Measurements from ENCODE around the gene DESI2. TPM values are rescaled to one million over a fixed set of nuclear protein-coding genes. Genes with fewer than 3 reads are reported as not detected.

Gene DESI2
- total and polyA plus RNA-seq, 4 donors = 5.7 to 14.6 (median 11.7) TPM

DNA sequence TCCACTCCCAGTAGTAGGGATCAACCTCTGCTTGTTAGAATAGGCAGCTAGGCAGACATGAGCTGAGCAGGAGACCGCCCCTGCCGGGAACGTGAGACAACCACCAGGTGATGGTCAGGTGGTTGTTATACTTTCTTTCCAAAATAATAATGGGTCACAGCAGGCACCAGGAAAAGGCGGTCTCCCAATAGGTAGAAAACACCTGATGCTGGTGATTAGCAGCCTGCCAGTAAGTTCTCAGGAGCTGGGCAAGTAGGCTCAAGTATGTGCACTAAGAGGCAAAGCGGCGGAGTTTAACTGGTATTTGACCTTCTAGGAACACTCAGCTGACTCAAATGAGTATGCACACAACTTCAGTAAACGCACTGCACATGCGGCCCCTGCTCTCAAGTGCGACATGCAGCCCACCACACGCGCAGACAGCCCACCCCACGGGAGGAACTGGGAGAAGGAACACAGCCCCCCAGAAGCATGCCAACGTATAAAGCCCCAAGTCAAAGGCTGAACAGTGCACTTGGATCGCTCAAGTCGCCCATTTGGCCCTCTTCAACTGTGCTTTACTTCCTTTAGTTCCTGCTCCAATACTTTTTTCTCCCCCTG, 80.0 kb downstream of the DESI2 start (continued):
- TF ChIP-seq, protein P1, sequence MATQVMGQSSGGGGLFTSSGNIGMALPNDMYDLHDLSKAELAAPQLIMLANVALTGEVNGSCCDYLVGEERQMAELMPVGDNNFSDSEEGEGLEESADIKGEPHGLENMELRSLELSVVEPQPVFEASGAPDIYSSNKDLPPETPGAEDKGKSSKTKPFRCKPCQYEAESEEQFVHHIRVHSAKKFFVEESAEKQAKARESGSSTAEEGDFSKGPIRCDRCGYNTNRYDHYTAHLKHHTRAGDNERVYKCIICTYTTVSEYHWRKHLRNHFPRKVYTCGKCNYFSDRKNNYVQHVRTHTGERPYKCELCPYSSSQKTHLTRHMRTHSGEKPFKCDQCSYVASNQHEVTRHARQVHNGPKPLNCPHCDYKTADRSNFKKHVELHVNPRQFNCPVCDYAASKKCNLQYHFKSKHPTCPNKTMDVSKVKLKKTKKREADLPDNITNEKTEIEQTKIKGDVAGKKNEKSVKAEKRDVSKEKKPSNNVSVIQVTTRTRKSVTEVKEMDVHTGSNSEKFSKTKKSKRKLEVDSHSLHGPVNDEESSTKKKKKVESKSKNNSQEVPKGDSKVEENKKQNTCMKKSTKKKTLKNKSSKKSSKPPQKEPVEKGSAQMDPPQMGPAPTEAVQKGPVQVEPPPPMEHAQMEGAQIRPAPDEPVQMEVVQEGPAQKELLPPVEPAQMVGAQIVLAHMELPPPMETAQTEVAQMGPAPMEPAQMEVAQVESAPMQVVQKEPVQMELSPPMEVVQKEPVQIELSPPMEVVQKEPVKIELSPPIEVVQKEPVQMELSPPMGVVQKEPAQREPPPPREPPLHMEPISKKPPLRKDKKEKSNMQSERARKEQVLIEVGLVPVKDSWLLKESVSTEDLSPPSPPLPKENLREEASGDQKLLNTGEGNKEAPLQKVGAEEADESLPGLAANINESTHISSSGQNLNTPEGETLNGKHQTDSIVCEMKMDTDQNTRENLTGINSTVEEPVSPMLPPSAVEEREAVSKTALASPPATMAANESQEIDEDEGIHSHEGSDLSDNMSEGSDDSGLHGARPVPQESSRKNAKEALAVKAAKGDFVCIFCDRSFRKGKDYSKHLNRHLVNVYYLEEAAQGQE (IDR thresholded peaks at IDR 0.05) = no peak

- no peak overlapping the region for H3K4me3 ChIP-seq (ENCODE audit: low read depth in 1 of 3, low read length in 3 of 3)
- H3K27ac ChIP-seq (ENCODE audit: low read depth in 1 of 2, low read length in 2 of 2) = no peak overlapping the region
- 96% methylated on average over 6 of the region's 6 CpGs for WGBS
- DNase-seq (ENCODE audit: low spot score) = no peak
- H3K9me3 ChIP-seq (ENCODE audit: control insufficient read depth in 4 of 4, low read length in 3 of 4) = peaks cover 0 to 3% (median 0%) of the 10 kb centered on the region in 4 donors
- H3K9ac ChIP-seq (ENCODE audit: low read depth in 1 of 2, low read length in 2 of 2) = no peak overlapping the region
- H3K36me3 ChIP-seq (ENCODE audit: control insufficient read depth in 4 of 4, insufficient read depth in 3 of 4, low read depth in 1 of 4, low read length in 3 of 4) = no peaks in the 10 kb centered on the region
- H3K4me1 ChIP-seq (ENCODE audit: control insufficient read depth in 4 of 4, insufficient read depth in 4 of 4, low read length in 3 of 4) = peaks cover 0 to 6% (median 3%) of the 10 kb centered on the region in 4 donors
- TF ChIP-seq EGR1 (IDR thresholded peaks at IDR 0.05; ENCODE audit: low read depth in 2 of 2) (no peak), YY1 (IDR thresholded peaks at IDR 0.05) (no peak), HNF4G (IDR thresholded peaks at IDR 0.05) (no peak), JUND (IDR thresholded peaks at IDR 0.05) (no peak), TAF1 (conservative IDR thresholded peaks at IDR 0.05) (no peak), MAX (IDR thresholded peaks at IDR 0.05) (no peak), FOXA1 (IDR thresholded peaks at IDR 0.05) (no peak), RAD21 (IDR thresholded peaks at IDR 0.05) (no peak), RXRA (IDR thresholded peaks at IDR 0.05) (no peak), HNF4A (conservative IDR thresholded peaks at IDR 0.05) (no peak), GABPA (IDR thresholded peaks at IDR 0.05 in 1 of 2, conservative IDR thresholded peaks at IDR 0.05 in 1 of 2) (no peak), FOXA2 (IDR thresholded peaks at IDR 0.05) (no peak), SP1 (IDR thresholded peaks at IDR 0.05) (no peak)
- TF ChIP-seq, protein P1 (IDR thresholded peaks at IDR 0.05) = no peak
- TF ChIP-seq, protein P2, sequence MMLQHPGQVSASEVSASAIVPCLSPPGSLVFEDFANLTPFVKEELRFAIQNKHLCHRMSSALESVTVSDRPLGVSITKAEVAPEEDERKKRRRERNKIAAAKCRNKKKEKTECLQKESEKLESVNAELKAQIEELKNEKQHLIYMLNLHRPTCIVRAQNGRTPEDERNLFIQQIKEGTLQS (IDR thresholded peaks at IDR 0.05) = no peak
- TF ChIP-seq, protein P3, sequence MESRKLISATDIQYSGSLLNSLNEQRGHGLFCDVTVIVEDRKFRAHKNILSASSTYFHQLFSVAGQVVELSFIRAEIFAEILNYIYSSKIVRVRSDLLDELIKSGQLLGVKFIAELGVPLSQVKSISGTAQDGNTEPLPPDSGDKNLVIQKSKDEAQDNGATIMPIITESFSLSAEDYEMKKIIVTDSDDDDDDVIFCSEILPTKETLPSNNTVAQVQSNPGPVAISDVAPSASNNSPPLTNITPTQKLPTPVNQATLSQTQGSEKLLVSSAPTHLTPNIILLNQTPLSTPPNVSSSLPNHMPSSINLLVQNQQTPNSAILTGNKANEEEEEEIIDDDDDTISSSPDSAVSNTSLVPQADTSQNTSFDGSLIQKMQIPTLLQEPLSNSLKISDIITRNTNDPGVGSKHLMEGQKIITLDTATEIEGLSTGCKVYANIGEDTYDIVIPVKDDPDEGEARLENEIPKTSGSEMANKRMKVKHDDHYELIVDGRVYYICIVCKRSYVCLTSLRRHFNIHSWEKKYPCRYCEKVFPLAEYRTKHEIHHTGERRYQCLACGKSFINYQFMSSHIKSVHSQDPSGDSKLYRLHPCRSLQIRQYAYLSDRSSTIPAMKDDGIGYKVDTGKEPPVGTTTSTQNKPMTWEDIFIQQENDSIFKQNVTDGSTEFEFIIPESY (IDR thresholded peaks at IDR 0.05) = no peak
- TF ChIP-seq, protein P4, sequence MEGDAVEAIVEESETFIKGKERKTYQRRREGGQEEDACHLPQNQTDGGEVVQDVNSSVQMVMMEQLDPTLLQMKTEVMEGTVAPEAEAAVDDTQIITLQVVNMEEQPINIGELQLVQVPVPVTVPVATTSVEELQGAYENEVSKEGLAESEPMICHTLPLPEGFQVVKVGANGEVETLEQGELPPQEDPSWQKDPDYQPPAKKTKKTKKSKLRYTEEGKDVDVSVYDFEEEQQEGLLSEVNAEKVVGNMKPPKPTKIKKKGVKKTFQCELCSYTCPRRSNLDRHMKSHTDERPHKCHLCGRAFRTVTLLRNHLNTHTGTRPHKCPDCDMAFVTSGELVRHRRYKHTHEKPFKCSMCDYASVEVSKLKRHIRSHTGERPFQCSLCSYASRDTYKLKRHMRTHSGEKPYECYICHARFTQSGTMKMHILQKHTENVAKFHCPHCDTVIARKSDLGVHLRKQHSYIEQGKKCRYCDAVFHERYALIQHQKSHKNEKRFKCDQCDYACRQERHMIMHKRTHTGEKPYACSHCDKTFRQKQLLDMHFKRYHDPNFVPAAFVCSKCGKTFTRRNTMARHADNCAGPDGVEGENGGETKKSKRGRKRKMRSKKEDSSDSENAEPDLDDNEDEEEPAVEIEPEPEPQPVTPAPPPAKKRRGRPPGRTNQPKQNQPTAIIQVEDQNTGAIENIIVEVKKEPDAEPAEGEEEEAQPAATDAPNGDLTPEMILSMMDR (IDR thresholded peaks at IDR 0.05; ENCODE audit: low read depth, low read length, missing input control) = no peak
- H3K27me3 ChIP-seq (ENCODE audit: control insufficient read depth in 4 of 4, insufficient read depth in 4 of 4, low read length in 3 of 4) = no peaks in the 10 kb centered on the region
These were observed 82.5 kb downstream of the DESI2 start for GRCh38 chr1:244735404-244735803.

Measured in liver (tissue), 9 donors.